SK-N-SH treated with all-trans-retinoic acid at 6 μM for 48 hours (cell line): Measurements from ENCODE around the gene FUNDC2.

ENCODE experiments used
- ESRRG ChIP-seq: fragments of 250-450 bp; sonication (Bioruptor Pico); IDR thresholded peaks from 2 replicates; pipeline ENCODE4 v1.6.1; 2021; ENCODE audit warnings: mild to moderate bottlenecking
- TSHZ2 ChIP-seq: fragments of 250-450 bp; sonication (Bioruptor Pico); IDR thresholded peaks from 2 replicates; pipeline ENCODE4 v1.5.0; 2020; ENCODE audit warnings: mild to moderate bottlenecking, moderate library complexity

- TF ChIP-seq TSHZ2 (CRISPR knock-in tag) (no peak), ESRRG (no peak)
Observed at GRCh38 chrX:155001873-155002272, 24.8 kb upstream of the FUNDC2 start.
